Nephron (organoid): ENCODE results near the gene FXR2.
A peak's percentile ranks its signal among the peaks of the same experiment; 100 is the strongest.

Experiments used
- H3K27ac Mint-ChIP-seq, 3 experiments: 2 replicates each; pipeline ENCODE4 v1.8.0; 2020; ENCODE audit warnings: mixed read lengths in 3 of 3, mild to moderate bottlenecking in 2 of 3, moderate library complexity in 1 of 3
- H3K27me3 Mint-ChIP-seq: 2 replicates; pipeline ENCODE4 v1.8.0; 2021; ENCODE audit warnings: low read depth, mild to moderate bottlenecking, moderate library complexity, mixed read lengths
- H3K36me3 Mint-ChIP-seq: 2 replicates; pipeline ENCODE4 v1.8.0; 2020; ENCODE audit warnings: low read depth, mixed read lengths
- H3K4me1 Mint-ChIP-seq: 2 replicates; pipeline ENCODE4 v1.8.0; 2020; ENCODE audit warnings: mixed read lengths
- H3K4me3 Mint-ChIP-seq, 3 experiments: 2 replicates each; pipeline ENCODE4 v1.8.0; 2020; ENCODE audit warnings: mild to moderate bottlenecking in 3 of 3, mixed read lengths in 3 of 3, moderate library complexity in 2 of 3
- H3K9me3 Mint-ChIP-seq: 2 replicates; pipeline ENCODE4 v1.8.0; 2020; ENCODE audit warnings: mixed read lengths
- CTCF ChIP-seq, 3 experiments: fragments of 200-600 bp; sonication (generic); IDR thresholded peaks; one replicate each; pipeline ENCODE4 v1.5.0; 2021; ENCODE audit warnings: antibody characterized with exemption in 3 of 3; ENCODE audit not compliant: unreplicated experiment in 3 of 3

FXR2 gene

GRCh38 chr17:7651665-7652387 is 37.1 kb upstream of the FXR2 start:
- Mint-ChIP-seq H3K9me3 (no peaks in the 10 kb centered on the region), H3K27me3 (peaks cover 35% of the 10 kb centered on the region), H3K27ac (peak overlapping the region; percentile 60 to 79 (median 61)), H3K4me3 (peak overlapping the region; percentile 87 to 91 (median 91)), H3K36me3 (peaks cover 9% of the 10 kb centered on the region), H3K4me1 (peaks cover 41% of the 10 kb centered on the region)
- peak in 1 of 3 experiments; percentile 12 for TF ChIP-seq CTCF (IDR thresholded peaks at IDR 0.05; ENCODE audit: unreplicated experiment in 3 of 3)

GRCh38 chr17:7651097-7651664 is 36.5 kb upstream of the FXR2 start:
- Mint-ChIP-seq H3K9me3 (no peaks in the 10 kb centered on the region), H3K27ac (no peak overlapping the region), H3K27me3 (peaks cover 33% of the 10 kb centered on the region), H3K36me3 (peaks cover 9% of the 10 kb centered on the region), H3K4me3 (peak overlapping the region; percentile 80 to 90 (median 87)), H3K4me1 (peaks cover 37% of the 10 kb centered on the region)
- TF ChIP-seq CTCF (IDR thresholded peaks at IDR 0.05; ENCODE audit: unreplicated experiment in 3 of 3): no peak

- peak within 1 kb of the TSS; percentile 87 to 91 (median 91) for H3K4me3 Mint-ChIP-seq
- peak within 1 kb of the TSS; percentile 64 to 77 (median 67) for H3K27ac Mint-ChIP-seq
- no peaks in the 10 kb centered on the region for H3K9me3 Mint-ChIP-seq
- no peak for TF ChIP-seq CTCF (IDR thresholded peaks at IDR 0.05; ENCODE audit: unreplicated experiment in 3 of 3)
- peaks cover 9% of the 10 kb centered on the region for H3K36me3 Mint-ChIP-seq
- peaks cover 31% of the 10 kb centered on the region for H3K27me3 Mint-ChIP-seq
- H3K4me1 Mint-ChIP-seq: peaks cover 35% of the 10 kb centered on the region
These were observed 35.9 kb upstream of the FXR2 start, which contains the start of gene ATP1B2 for GRCh38 chr17:7650509-7651096. Gene ATP1B2, plus strand, starts transcription at chr17:7650926. Its CDS starts 593 bp downstream, at chr17:7651519.

GRCh38 chr17:7647018-7647417 is 32.3 kb upstream of the FXR2 start:
- Mint-ChIP-seq H3K4me1 (peaks cover 12% of the 10 kb centered on the region), H3K36me3 (no peaks in the 10 kb centered on the region), H3K4me3 (peak overlapping the region in 1 of 3 experiments; percentile 27), H3K27me3 (peaks cover 19% of the 10 kb centered on the region), H3K9me3 (no peaks in the 10 kb centered on the region), H3K27ac (no peak overlapping the region)
- TF ChIP-seq CTCF (IDR thresholded peaks at IDR 0.05; ENCODE audit: unreplicated experiment in 3 of 3): no peak

GRCh38 chr17:7646457-7646856 is 31.8 kb upstream of the FXR2 start:
- H3K4me1 Mint-ChIP-seq: peaks cover 9% of the 10 kb centered on the region
- no peak for TF ChIP-seq CTCF (IDR thresholded peaks at IDR 0.05; ENCODE audit: unreplicated experiment in 3 of 3)
- H3K4me3 Mint-ChIP-seq: peak overlapping the region in 1 of 3 experiments; percentile 27
- no peaks in the 10 kb centered on the region for H3K36me3 Mint-ChIP-seq
- no peaks in the 10 kb centered on the region for H3K9me3 Mint-ChIP-seq
- H3K27ac Mint-ChIP-seq: no peak overlapping the region
- peaks cover 18% of the 10 kb centered on the region for H3K27me3 Mint-ChIP-seq
